SK-N-SH (cell line): Measurements from ENCODE around the gene SFXN3.

ENCODE experiments used
- CTCF ChIP-seq: fragments of 200-600 bp; sonication (generic); IDR thresholded peaks from 2 replicates; pipeline ENCODE4 v1.6.1; 2017; ENCODE audit warnings: antibody characterized with exemption, mild to moderate bottlenecking, moderate library complexity
- FOXM1 ChIP-seq: IDR thresholded peaks from 2 replicates; pipeline ENCODE4 v1.4.0; 2012; ENCODE audit warnings: low read depth, mild to moderate bottlenecking
- GABPA ChIP-seq: IDR thresholded peaks from 2 replicates; pipeline ENCODE4 v1.4.0; 2012; ENCODE audit warnings: low read depth, mild to moderate bottlenecking
- GATA2 ChIP-seq: sonication (generic); formaldehyde crosslinking; IDR thresholded peaks from 2 replicates; pipeline ENCODE4 v1.5.0; 2020; ENCODE audit warnings: mild to moderate bottlenecking, missing genetic modification reagents
- JUND ChIP-seq: IDR thresholded peaks from 2 replicates; pipeline ENCODE4 v1.4.0; 2012
- NFIC ChIP-seq: IDR thresholded peaks from 2 replicates; pipeline ENCODE4 v1.4.0; 2012; ENCODE audit warnings: borderline replicate concordance
- TCF12 ChIP-seq: IDR thresholded peaks from 2 replicates; pipeline ENCODE4 v1.4.0; 2012
- TF ChIP-seq, protein P1 (sequence below): IDR thresholded peaks from 2 replicates; pipeline ENCODE4 v1.4.0; 2012; ENCODE audit warnings: low read depth

DNA sequence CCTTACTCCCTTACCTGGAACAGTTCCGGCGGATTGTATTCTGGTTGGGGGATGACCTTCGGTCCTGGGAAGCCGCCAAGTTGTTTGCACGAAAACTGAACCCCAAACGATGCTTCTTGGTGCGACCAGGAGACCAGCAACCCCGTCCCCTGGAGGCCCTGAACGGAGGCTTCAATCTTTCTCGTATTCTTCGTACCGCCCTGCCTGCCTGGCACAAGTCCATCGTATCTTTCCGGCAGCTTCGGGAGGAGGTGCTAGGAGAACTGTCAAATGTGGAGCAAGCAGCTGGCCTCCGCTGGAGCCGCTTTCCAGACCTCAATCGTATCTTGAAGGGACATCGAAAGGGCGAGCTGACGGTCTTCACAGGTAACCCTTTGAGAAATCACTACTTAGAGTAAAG lies 41.9 kb upstream of the SFXN3 start:
- TF ChIP-seq CTCF (no peak), NFIC (no peak), GABPA (no peak), JUND (no peak), FOXM1 (no peak), TCF12 (no peak), GATA2 (CRISPR knock-in tag) (no peak)
- TF ChIP-seq, protein P1, sequence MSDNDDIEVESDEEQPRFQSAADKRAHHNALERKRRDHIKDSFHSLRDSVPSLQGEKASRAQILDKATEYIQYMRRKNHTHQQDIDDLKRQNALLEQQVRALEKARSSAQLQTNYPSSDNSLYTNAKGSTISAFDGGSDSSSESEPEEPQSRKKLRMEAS = no peak
